GM10266 (cell line): ENCODE measurements around the gene HSPA13.
A peak's percentile ranks its signal among the peaks of the same experiment; 100 is the strongest.

ENCODE experiments used
- DNase-seq: peaks from one replicate; pipeline ENCODE4 v3.0.0; 2012; ENCODE audit errors: extremely low spot score
- TF ChIP-seq, protein P1 (sequence below): IDR thresholded peaks from 2 replicates; pipeline ENCODE4 v1.5.1; 2012; ENCODE audit warnings: mild to moderate bottlenecking, low read depth; ENCODE audit not compliant: control insufficient read depth, insufficient read depth; ENCODE audit errors: missing control alignments

Gene HSPA13

DNA sequence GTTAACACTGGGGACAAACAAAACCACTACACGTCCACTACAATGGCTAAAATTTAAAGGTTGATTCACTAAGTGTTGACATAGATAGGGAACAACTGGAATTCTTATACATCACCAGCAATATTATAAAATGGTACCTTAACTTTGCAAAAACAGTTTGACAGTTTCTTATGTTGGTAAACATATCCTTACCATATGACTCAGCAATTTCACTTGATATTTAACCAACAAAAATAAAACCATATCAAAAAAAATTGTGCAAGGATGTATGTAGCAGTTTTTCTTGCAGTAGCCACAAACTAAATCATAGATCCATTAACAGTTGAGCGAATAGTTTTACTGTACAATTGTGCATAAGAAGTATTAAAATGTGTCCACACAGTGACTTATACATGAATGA lies 5.3 kb upstream of the HSPA13 start:
- no peak for DNase-seq
- TF ChIP-seq, protein P1, sequence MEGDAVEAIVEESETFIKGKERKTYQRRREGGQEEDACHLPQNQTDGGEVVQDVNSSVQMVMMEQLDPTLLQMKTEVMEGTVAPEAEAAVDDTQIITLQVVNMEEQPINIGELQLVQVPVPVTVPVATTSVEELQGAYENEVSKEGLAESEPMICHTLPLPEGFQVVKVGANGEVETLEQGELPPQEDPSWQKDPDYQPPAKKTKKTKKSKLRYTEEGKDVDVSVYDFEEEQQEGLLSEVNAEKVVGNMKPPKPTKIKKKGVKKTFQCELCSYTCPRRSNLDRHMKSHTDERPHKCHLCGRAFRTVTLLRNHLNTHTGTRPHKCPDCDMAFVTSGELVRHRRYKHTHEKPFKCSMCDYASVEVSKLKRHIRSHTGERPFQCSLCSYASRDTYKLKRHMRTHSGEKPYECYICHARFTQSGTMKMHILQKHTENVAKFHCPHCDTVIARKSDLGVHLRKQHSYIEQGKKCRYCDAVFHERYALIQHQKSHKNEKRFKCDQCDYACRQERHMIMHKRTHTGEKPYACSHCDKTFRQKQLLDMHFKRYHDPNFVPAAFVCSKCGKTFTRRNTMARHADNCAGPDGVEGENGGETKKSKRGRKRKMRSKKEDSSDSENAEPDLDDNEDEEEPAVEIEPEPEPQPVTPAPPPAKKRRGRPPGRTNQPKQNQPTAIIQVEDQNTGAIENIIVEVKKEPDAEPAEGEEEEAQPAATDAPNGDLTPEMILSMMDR = no peak

DNA sequence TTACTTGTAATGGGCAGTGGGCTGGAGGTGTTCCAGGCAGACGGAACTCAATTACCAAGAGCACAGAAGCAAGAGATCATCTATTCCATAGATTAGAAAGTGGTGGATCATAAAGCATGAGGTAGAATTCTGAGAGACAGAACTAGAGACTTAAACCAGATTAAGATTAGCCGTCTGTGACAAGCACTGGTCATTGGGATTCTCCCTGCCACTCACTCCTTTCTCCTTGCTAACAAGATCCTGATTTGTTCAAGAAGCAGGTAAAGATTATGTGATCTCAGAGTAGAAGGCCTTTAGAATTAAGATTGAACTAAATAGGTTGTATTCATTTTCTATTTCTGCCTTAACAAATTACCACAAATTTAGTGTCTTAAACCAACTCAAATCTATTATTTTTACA lies 1.5 kb upstream of the HSPA13 start:
- TF ChIP-seq, protein P1 = no peak
- DNase-seq = no peak

DNA sequence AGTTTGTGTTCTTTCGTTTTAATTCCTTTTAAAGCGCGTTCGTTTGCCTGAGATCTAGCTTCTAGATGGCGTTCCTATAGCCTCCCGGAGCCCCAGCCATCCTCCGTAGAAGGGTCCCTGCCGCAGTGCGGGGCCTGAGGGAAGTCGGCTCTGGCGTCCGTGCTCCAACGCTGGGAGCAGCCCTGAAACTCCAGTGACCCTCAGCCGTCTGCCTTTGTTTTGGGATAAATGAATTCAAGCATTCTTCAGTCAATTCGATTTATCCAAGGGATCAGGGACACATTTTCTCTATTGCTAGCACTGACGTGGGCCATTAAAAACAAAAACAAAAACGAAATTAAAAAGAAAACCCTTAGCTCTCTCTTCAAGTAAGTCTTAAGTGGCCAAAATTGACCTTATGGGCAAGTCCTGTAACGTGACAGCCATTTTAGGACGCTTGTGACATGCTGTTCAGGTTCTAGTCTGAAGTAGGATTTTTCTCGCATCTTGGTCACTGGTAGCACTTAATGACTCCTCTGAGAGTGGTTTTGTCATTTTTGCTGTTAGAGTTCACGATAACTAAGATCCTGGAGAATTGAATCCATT lies 742 bp upstream of the HSPA13 start:
- TF ChIP-seq, protein P1 = no peak
- DNase-seq = peak; percentile 8

DNA sequence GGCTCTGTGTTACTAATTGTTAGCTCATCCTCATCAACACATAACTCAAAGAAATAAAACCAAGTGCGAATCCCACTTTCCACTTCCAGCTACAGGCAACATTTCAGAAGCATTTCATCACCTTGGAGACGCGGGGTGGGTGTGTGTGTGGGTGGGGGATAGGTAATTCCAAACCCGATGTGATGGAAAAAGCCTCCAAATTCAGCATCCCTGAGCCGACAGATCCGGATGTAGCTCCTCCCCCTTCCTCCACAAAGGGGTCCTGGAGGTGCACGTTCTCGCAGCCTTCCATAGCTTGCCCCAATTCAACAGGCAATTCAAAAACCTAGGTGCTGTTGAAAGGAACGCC lies 486 bp downstream of the HSPA13 start:
- DNase-seq = no peak

DNA sequence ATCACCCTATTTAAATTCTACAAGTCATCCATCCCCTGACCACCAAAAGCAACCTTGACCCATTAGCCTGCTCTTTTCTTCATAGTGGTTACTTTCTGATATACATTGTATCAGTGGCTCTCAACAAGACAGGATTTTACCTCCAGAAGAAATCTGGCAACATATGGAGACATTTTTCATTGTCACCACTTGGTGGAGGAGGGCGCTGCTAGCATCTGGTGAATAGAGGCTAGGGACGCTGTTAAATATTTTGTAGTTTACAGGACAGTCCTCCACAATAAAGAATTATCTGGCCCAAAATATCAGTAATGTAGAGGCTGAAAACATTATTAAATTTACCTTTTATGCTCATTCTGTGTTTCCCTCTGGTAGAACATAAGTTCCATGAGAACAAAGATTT lies 6.1 kb downstream of the HSPA13 start:
- DNase-seq = no peak

More for the DNA sequence above, 486 bp downstream of the HSPA13 start:
- TF ChIP-seq, protein P1 = no peak

DNA sequence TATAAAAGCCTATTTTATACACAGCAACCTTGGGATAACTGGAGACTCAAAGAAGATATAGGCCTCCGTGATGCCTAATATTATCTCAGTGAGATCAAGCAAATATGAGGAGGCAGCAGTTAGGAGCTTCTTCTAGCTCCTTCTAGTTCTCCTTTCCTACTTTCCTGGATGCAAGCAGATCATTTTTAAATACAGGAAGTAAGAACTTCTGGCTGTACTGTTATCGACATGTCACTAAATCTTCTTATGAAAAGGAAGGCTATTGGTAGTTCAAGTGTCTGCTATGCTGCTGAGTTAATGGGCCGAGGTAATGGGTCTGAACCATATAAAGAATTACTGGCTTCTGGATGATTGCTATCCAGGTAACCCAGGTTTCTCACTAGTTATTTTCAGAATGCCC lies 15.9 kb downstream of the HSPA13 start:
- DNase-seq = no peak
- TF ChIP-seq, protein P1 = no peak

More for the DNA sequence above, 6.1 kb downstream of the HSPA13 start:
- TF ChIP-seq, protein P1 = no peak

DNA sequence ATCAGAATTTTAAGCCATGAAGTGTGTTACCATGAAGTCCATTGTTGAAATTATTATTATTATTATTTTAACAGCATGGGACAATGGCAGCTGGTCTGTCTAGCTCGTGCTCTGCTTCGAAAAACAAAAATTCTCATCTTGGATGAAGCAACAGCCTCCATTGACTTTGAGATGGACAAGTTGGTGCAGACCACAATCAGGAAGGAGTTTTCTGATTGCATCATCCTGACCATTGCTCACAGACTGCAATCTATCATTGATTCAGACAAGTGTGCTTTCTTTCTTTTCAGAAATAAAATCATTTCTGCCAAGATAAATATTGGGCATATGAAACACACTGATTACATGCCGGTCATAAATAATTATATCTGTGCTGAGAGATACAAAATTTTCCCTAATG lies 21.0 kb downstream of the HSPA13 start:
- DNase-seq = no peak
- TF ChIP-seq, protein P1 = no peak
